K562 (cell line): ENCODE results near the gene OTOP3. TPM values are rescaled to one million over a fixed set of nuclear protein-coding genes. Genes with fewer than 3 reads are reported as not detected.

ENCODE experiments used
- CREB5 ChIP-seq: fragments of 250-450 bp; sonication (Bioruptor Pico); IDR thresholded peaks from 2 replicates; pipeline ENCODE4 v1.5.0; 2020; ENCODE audit warnings: mild to moderate bottlenecking
- EWSR1 ChIP-seq: fragments of 450-650 bp; IDR thresholded peaks from 2 replicates; pipeline ENCODE4 v1.6.1; 2018; ENCODE audit warnings: borderline replicate concordance, mild to moderate bottlenecking, low read depth, moderate library complexity; ENCODE audit not compliant: partially characterized antibody
- KLF6 ChIP-seq: fragments of 250-450 bp; sonication (Bioruptor Pico); IDR thresholded peaks from 2 replicates; pipeline ENCODE4 v1.4.0; 2020; ENCODE audit warnings: mild to moderate bottlenecking, moderate library complexity, borderline replicate concordance
- MITF ChIP-seq: IDR thresholded peaks from 2 replicates; pipeline ENCODE4 v1.6.1; 2014; ENCODE audit warnings: antibody characterized with exemption
- MTA1 ChIP-seq: fragments of 450-650 bp; IDR thresholded peaks from 2 replicates; pipeline ENCODE4 v1.6.1; 2017; ENCODE audit warnings: borderline replicate concordance
- NCOA1 ChIP-seq: fragments of 450-650 bp; IDR thresholded peaks from 2 replicates; pipeline ENCODE4 v1.6.1; 2016; ENCODE audit warnings: low read depth
- NELFE ChIP-seq: IDR thresholded peaks from 2 replicates; pipeline ENCODE4 v1.6.1; 2011; ENCODE audit warnings: mild to moderate bottlenecking; ENCODE audit not compliant: insufficient read depth, insufficient read length
- NRF1 ChIP-seq, 2 experiments: fragments of 450-650 bp; IDR thresholded peaks in 1 of 2; conservative IDR thresholded peaks in 1 of 2; 2 replicates each; pipeline ENCODE4 v1.6.1; 2014; ENCODE audit warnings: mild to moderate bottlenecking in 2 of 2
- polyA plus RNA-seq, 8 experiments: library from polyadenylated mRNA; depleted of rRNA in 4 of 8; stranded (reverse) in 5 of 8; unstranded in 3 of 8; fragments of >200 nt; fragmentation: Nextera tagmentation in 2 of 8; fragmentation: Illumina TruSeq in 1 of 8; extraction: Ambion mirVana in 2 of 8; extraction: Trizol in 1 of 8; gene quantifications; 2 replicates each; pipeline versions ENCODE4 v1.2.1 to v1.2.3, GENCODE V29; 2011 to 2014; ENCODE audit warnings: inconsistent platforms in 1 of 8, missing spikeins in 1 of 8
- total RNA-seq, 7 experiments: library from RNA; depleted of rRNA in 6 of 7; stranded (reverse); fragments of >200 nt in 6 of 7; fragmentation: Illumina TruSeq in 2 of 7; extraction: Trizol in 2 of 7; gene quantifications; 2 replicates each; pipeline versions ENCODE4 v1.2.1 to v1.2.3, GENCODE V29; 2011 to 2021; ENCODE audit warnings: low replicate concordance in 1 of 7
- TF ChIP-seq, protein P1 (sequence below), 2 experiments: fragments of 250-450 bp in 1 of 2; fragments of 450-650 bp in 1 of 2; sonication (Bioruptor Pico) in 1 of 2; IDR thresholded peaks; 2 replicates each; pipeline versions ENCODE4 v1.6.1 to v1.8.0; 2016 to 2021; ENCODE audit warnings: mild to moderate bottlenecking in 2 of 2, moderate library complexity in 2 of 2, missing compliant biosample characterization in 1 of 2, missing genetic modification characterization in 1 of 2
- TF ChIP-seq, protein P2 (sequence below): sonication (generic); formaldehyde crosslinking; IDR thresholded peaks from 2 replicates; pipeline ENCODE4 v1.8.0; 2023; ENCODE audit warnings: missing genetic modification reagents, mild to moderate bottlenecking, borderline replicate concordance

OTOP3 gene
- total and polyA plus RNA-seq, 9 of the 15 experiments (the other 6 are each of a cell fraction or from before 2014, with no cell fraction given) = not detected

DNA sequence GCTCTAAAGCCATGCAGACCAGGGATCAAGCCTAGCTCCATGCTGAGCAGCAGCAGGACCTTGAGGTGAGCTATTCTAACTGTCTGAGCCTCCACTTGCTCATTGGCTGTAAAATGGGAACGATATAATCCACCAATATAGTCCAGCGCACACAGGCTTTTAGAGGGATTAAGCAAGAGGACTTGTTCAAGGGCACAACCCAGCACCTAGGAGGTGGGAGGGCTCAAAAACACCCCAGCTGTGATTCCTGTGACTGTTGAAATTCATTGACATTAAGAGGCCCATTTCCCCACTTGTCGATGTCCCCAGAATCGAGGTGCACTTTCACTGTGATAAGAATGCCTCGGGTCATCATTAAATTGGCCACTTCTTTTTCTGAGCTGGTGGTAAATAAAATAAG lies 16.8 kb upstream of the OTOP3 start (continued):
- TF ChIP-seq CREB5 (CRISPR knock-in tag) (no peak), NELFE (no peak), NRF1 (conservative IDR thresholded peaks at IDR 0.05 in 1 of 2, IDR thresholded peaks at IDR 0.05 in 1 of 2) (no peak), NCOA1 (no peak), EWSR1 (no peak), KLF6 (CRISPR knock-in tag) (no peak), MITF (no peak), MTA1 (no peak)
- TF ChIP-seq, protein P1, sequence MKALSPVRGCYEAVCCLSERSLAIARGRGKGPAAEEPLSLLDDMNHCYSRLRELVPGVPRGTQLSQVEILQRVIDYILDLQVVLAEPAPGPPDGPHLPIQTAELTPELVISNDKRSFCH (CRISPR knock-in tag; IDR thresholded peaks at IDR 0.05) = no peak
- TF ChIP-seq, protein P1 (tag; IDR thresholded peaks at IDR 0.05) = no peak
- TF ChIP-seq, protein P2, sequence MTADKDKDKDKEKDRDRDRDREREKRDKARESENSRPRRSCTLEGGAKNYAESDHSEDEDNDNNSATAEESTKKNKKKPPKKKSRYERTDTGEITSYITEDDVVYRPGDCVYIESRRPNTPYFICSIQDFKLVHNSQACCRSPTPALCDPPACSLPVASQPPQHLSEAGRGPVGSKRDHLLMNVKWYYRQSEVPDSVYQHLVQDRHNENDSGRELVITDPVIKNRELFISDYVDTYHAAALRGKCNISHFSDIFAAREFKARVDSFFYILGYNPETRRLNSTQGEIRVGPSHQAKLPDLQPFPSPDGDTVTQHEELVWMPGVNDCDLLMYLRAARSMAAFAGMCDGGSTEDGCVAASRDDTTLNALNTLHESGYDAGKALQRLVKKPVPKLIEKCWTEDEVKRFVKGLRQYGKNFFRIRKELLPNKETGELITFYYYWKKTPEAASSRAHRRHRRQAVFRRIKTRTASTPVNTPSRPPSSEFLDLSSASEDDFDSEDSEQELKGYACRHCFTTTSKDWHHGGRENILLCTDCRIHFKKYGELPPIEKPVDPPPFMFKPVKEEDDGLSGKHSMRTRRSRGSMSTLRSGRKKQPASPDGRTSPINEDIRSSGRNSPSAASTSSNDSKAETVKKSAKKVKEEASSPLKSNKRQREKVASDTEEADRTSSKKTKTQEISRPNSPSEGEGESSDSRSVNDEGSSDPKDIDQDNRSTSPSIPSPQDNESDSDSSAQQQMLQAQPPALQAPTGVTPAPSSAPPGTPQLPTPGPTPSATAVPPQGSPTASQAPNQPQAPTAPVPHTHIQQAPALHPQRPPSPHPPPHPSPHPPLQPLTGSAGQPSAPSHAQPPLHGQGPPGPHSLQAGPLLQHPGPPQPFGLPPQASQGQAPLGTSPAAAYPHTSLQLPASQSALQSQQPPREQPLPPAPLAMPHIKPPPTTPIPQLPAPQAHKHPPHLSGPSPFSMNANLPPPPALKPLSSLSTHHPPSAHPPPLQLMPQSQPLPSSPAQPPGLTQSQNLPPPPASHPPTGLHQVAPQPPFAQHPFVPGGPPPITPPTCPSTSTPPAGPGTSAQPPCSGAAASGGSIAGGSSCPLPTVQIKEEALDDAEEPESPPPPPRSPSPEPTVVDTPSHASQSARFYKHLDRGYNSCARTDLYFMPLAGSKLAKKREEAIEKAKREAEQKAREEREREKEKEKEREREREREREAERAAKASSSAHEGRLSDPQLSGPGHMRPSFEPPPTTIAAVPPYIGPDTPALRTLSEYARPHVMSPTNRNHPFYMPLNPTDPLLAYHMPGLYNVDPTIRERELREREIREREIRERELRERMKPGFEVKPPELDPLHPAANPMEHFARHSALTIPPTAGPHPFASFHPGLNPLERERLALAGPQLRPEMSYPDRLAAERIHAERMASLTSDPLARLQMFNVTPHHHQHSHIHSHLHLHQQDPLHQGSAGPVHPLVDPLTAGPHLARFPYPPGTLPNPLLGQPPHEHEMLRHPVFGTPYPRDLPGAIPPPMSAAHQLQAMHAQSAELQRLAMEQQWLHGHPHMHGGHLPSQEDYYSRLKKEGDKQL (CRISPR knock-in tag) = no peak
